Thymus (tissue), 11 donors: ENCODE measurements around the gene TMEM81. TPM values are rescaled to one million over a fixed set of nuclear protein-coding genes. Genes with fewer than 3 reads are reported as not detected.

Experiments used
- DNase-seq, 9 donors: peaks; one replicate each; pipeline ENCODE4 v3.0.0-alpha.2; 2013; ENCODE audit warnings: low spot score in 9 of 9, low read depth in 6 of 9, missing footprints in 1 of 9
- H3K27ac ChIP-seq, 2 donors: one replicate each; pipeline ENCODE4 v1.5.1; 2013; ENCODE audit warnings: control low read depth in 1 of 2, low read depth in 1 of 2, low read length in 1 of 2, mild to moderate bottlenecking in 1 of 2, moderate library complexity in 1 of 2
- H3K27me3 ChIP-seq, 2 donors: one replicate each; pipeline ENCODE4 v1.5.1; 2013; ENCODE audit warnings: low read length in 1 of 2; ENCODE audit not compliant: control insufficient read depth in 2 of 2, insufficient read depth in 1 of 2
- H3K36me3 ChIP-seq, 2 donors: one replicate each; pipeline ENCODE4 v1.5.1; 2013; ENCODE audit warnings: low read length in 1 of 2, mild to moderate bottlenecking in 1 of 2, moderate library complexity in 1 of 2; ENCODE audit not compliant: control insufficient read depth in 2 of 2, insufficient read depth in 2 of 2
- H3K4me1 ChIP-seq, 2 donors: one replicate each; pipeline ENCODE4 v1.5.1; 2013; ENCODE audit warnings: low read length in 2 of 2; ENCODE audit not compliant: control insufficient read depth in 2 of 2, insufficient read depth in 2 of 2
- H3K4me3 ChIP-seq, 2 donors: one replicate each; pipeline ENCODE4 v1.5.1; 2013; ENCODE audit warnings: low read length in 2 of 2, control low read depth in 1 of 2, mild to moderate bottlenecking in 1 of 2
- H3K9me3 ChIP-seq, 2 donors: one replicate each; pipeline ENCODE4 v1.5.1; 2013; ENCODE audit warnings: low read length in 1 of 2, mild to moderate bottlenecking in 1 of 2; ENCODE audit not compliant: control insufficient read depth in 2 of 2, insufficient read depth in 1 of 2
- WGBS: extraction: QIAGEN DNeasy Blood & Tissue Kit; methylation state at CpG from one replicate; pipeline ENCODE4 v1.1.7; 2013; 5-methylcytosine and 5-hydroxymethylcytosine counted together
- polyA plus RNA-seq: library from polyadenylated mRNA; stranded (reverse); fragments of 200-250 nt; gene quantifications from one replicate; pipeline ENCODE4 v1.2.3, GENCODE V29; 2013
- total RNA-seq: library from RNA; stranded (reverse); fragments of 120-200 nt; gene quantifications from one replicate; pipeline ENCODE4 v1.2.4, GENCODE V29; 2013
- donor health status: healthy.

The TMEM81 gene
- total and polyA plus RNA-seq, 2 donors, result 1.7 to 4.6 TPM

- Histone ChIP-seq H3K9me3 (no peaks in the 10 kb centered on the region), H3K4me3 (no peak overlapping the region), H3K27me3 (peaks cover 20 to 69% of the 10 kb centered on the region in 2 donors), H3K4me1 (peaks cover 0 to 1% of the 10 kb centered on the region in 2 donors), H3K27ac (no peak overlapping the region), H3K36me3 (no peaks in the 10 kb centered on the region)
- no peak for DNase-seq
- WGBS, result 96% methylated on average over 9 of the region's 9 CpGs
Measured at GRCh38 chr1:205048382-205048781, 35.9 kb downstream of the TMEM81 start.

GRCh38 chr1:205047764-205048231, 36.5 kb downstream of the TMEM81 start:
- H3K4me1 ChIP-seq, result peaks cover 0 to 3% of the 10 kb centered on the region in 2 donors
- H3K27ac ChIP-seq, result no peak overlapping the region
- 92% methylated on average over 5 of the region's 5 CpGs for WGBS
- H3K27me3 ChIP-seq, result peaks cover 26 to 71% of the 10 kb centered on the region in 2 donors
- H3K36me3 ChIP-seq, result no peaks in the 10 kb centered on the region
- no peaks in the 10 kb centered on the region for H3K9me3 ChIP-seq
- no peak overlapping the region for H3K4me3 ChIP-seq
- DNase-seq, result no peak

- Histone ChIP-seq H3K27me3 (peaks cover 32 to 72% of the 10 kb centered on the region in 2 donors), H3K9me3 (no peaks in the 10 kb centered on the region), H3K4me3 (no peak overlapping the region), H3K4me1 (peaks cover 0 to 3% of the 10 kb centered on the region in 2 donors), H3K27ac (no peak overlapping the region), H3K36me3 (no peaks in the 10 kb centered on the region)
- no peak for DNase-seq
- WGBS, result 64% methylated on average over 4 of the region's 4 CpGs
Measured at GRCh38 chr1:205046870-205047269, 37.4 kb downstream of the TMEM81 start.

- WGBS, result 47% methylated on average over 11 of the region's 11 CpGs
- H3K27me3 ChIP-seq, result peaks cover 31 to 83% of the 10 kb centered on the region in 2 donors
- no peak for DNase-seq
- no peaks in the 10 kb centered on the region for H3K36me3 ChIP-seq
- no peak overlapping the region for H3K27ac ChIP-seq
- H3K4me3 ChIP-seq, result no peak overlapping the region
- H3K9me3 ChIP-seq, result no peaks in the 10 kb centered on the region
- peaks cover 0 to 3% of the 10 kb centered on the region in 2 donors for H3K4me1 ChIP-seq
Measured at GRCh38 chr1:205045146-205045545, 39.1 kb downstream of the TMEM81 start.

GRCh38 chr1:205044741-205045140, 39.5 kb downstream of the TMEM81 start:
- peaks cover 31 to 87% of the 10 kb centered on the region in 2 donors for H3K27me3 ChIP-seq
- no peak for DNase-seq
- H3K9me3 ChIP-seq, result no peaks in the 10 kb centered on the region
- WGBS, result 41% methylated on average over 5 of the region's 5 CpGs
- H3K36me3 ChIP-seq, result no peaks in the 10 kb centered on the region
- H3K27ac ChIP-seq, result no peak overlapping the region
- no peak overlapping the region for H3K4me3 ChIP-seq
- peaks cover 0 to 3% of the 10 kb centered on the region in 2 donors for H3K4me1 ChIP-seq

GRCh38 chr1:205043866-205044265, 40.4 kb downstream of the TMEM81 start:
- Histone ChIP-seq H3K4me3 (no peak overlapping the region), H3K27ac (no peak overlapping the region), H3K27me3 (peaks cover 31 to 84% of the 10 kb centered on the region in 2 donors), H3K9me3 (no peaks in the 10 kb centered on the region), H3K36me3 (no peaks in the 10 kb centered on the region), H3K4me1 (peaks cover 0 to 3% of the 10 kb centered on the region in 2 donors)
- DNase-seq, result no peak
- WGBS, result 50% methylated on average over 4 of the region's 4 CpGs

- Histone ChIP-seq H3K4me3 (no peak within 1 kb of the TSS), H3K9me3 (no peaks in the 10 kb centered on the region), H3K27ac (no peak within 1 kb of the TSS), H3K36me3 (no peaks in the 10 kb centered on the region), H3K4me1 (peaks cover 0 to 3% of the 10 kb centered on the region in 2 donors), H3K27me3 (peaks cover 31 to 81% of the 10 kb centered on the region in 2 donors)
- DNase-seq, result no peak
- WGBS, result 14% methylated on average over 53 of the region's 53 CpGs
Measured at GRCh38 chr1:205042911-205043806, 41.1 kb downstream of the TMEM81 start, which contains the start of gene CNTN2. Gene CNTN2, plus strand, starts transcription at chr1:205043212. Its CDS starts 9,974 bp downstream, at chr1:205053186.

- peaks cover 31 to 75% of the 10 kb centered on the region in 2 donors for H3K27me3 ChIP-seq
- 73% methylated on average over 16 of the region's 16 CpGs for WGBS
Measured at GRCh38 chr1:205041998-205042910, 42.0 kb downstream of the TMEM81 start.

More at GRCh38 chr1:205041998-205042910, 42.0 kb downstream of the TMEM81 start:
- no peaks in the 10 kb centered on the region for H3K36me3 ChIP-seq
- no peak overlapping the region for H3K27ac ChIP-seq
- no peak overlapping the region for H3K4me3 ChIP-seq
- no peak for DNase-seq
- peaks cover 0 to 3% of the 10 kb centered on the region in 2 donors for H3K4me1 ChIP-seq
- H3K9me3 ChIP-seq, result no peaks in the 10 kb centered on the region
